Transverse colon (tissue), 4 donors: ENCODE results near the gene RET. TPM values are rescaled to one million over a fixed set of nuclear protein-coding genes. Genes with fewer than 3 reads are reported as not detected.

ENCODE experiments used
- DNase-seq: peaks from one replicate; pipeline ENCODE4 v3.0.0-alpha.2; 2019
- H3K27ac ChIP-seq, 4 donors: fragments of 200-600 bp; sonication (generic); 2 replicates each; pipeline ENCODE4 v1.5.1; 2016 to 2018; ENCODE audit warnings: inconsistent platforms in 4 of 4
- H3K27me3 ChIP-seq: fragments of 200-600 bp; sonication (generic); 2 replicates; pipeline ENCODE4 v1.5.1; 2017; ENCODE audit warnings: inconsistent platforms
- H3K36me3 ChIP-seq, 4 donors: fragments of 200-600 bp; sonication (generic); 2 replicates each; pipeline ENCODE4 v1.5.1; 2017 to 2019; ENCODE audit warnings: inconsistent platforms in 4 of 4
- H3K4me1 ChIP-seq, 4 donors: fragments of 200-600 bp; sonication (generic); 2 replicates each; pipeline ENCODE4 v1.5.1; 2017 to 2020; ENCODE audit warnings: inconsistent platforms in 4 of 4
- H3K4me3 ChIP-seq, 4 donors: fragments of 200-600 bp; sonication (generic); 1 replicate in 1 of 4; 2 replicates in 3 of 4; pipeline versions ENCODE4 v1.5.1 to v1.6.1; 2017 to 2019; ENCODE audit warnings: inconsistent platforms in 4 of 4
- H3K9me3 ChIP-seq, 2 donors: fragments of 200-600 bp; sonication (generic); 2 replicates each; pipeline ENCODE4 v1.5.1; 2017 to 2019; ENCODE audit warnings: inconsistent platforms in 2 of 2
- EP300 ChIP-seq: sonication (generic); formaldehyde crosslinking; IDR thresholded peaks from one replicate; pipeline ENCODE4 v1.6.1; 2017; ENCODE audit warnings: antibody characterized with exemption, low read depth
- POLR2A ChIP-seq: fragments of 450-650 bp; IDR thresholded peaks from one replicate; pipeline ENCODE4 v1.6.1; 2016; ENCODE audit warnings: antibody characterized with exemption, mild to moderate bottlenecking, moderate library complexity
- POLR2AphosphoS5 ChIP-seq, 3 donors: sonication (generic); formaldehyde crosslinking; IDR thresholded peaks; one replicate each; pipeline ENCODE4 v1.6.1; 2016; ENCODE audit warnings: antibody characterized with exemption in 3 of 3
- WGBS, 2 donors: methylation state at CpG; one replicate each; pipeline ENCODE4 v1.1.5; 2018; ENCODE audit warnings: low coverage in 1 of 2; 5-methylcytosine and 5-hydroxymethylcytosine counted together
- in situ Hi-C, 4 donors: fragments of 200-750 bp; cut with MboI; loops; one replicate each; pipeline versions ENCODE4 v1.15.0 to v1.15.1; 2017; ENCODE audit warnings: low sequenced_read_pairs in 3 of 4, low pct_ligation_motif_present in 1 of 4, low pct_unique_long_range_greater_than_20kb in 1 of 4
- intact Hi-C: fragments of 100-400 bp; cut with DNase I; formaldehyde crosslinking; loops from one replicate; pipeline ENCODE4 v1.15.1; 2023; ENCODE audit warnings: low total_unique reads
- total RNA-seq, 4 donors: library from RNA; depleted of rRNA; stranded (reverse); fragments of >200 nt; gene quantifications; one replicate each; pipeline ENCODE4 v1.1.0, GENCODE V29; 2016
- TF ChIP-seq, protein P1 (sequence below), 5 experiments: fragments of 200-600 bp in 3 of 5; fragments of 450-650 bp in 2 of 5; sonication (generic) in 3 of 5; IDR thresholded peaks; 1 replicate in 2 of 5; 2 replicates in 3 of 5; pipeline ENCODE4 v1.5.1; 2016 to 2017; ENCODE audit warnings: antibody characterized with exemption in 5 of 5, inconsistent platforms in 3 of 5, mild to moderate bottlenecking in 2 of 5, moderate library complexity in 1 of 5

RET gene
- total RNA-seq, 4 donors from 2014 or later, result 0.37 to 5.6 (median 1.4) TPM

DNA sequence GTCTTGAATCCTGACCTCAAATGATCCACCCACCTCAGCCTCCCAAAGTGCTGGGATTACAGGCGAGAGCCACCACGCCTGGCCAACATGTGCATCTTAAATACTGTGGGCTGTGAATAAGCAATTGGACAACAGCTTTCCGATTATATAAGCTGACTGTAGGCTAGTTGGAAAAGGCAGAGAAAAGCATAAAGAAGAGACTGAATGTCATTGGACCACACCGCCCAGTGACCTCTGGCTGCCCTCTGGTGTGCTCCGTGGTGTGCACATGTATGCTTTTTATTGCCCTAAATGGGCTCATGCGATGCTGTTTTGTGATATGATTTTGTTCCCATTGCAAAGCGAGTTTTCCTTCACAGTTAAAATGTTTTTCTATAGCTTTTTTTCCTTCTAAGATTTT lies 46.0 kb downstream of the RET start:
- WGBS, 2 donors, result 86 to 93% methylated on average over 5 to 7 of the region's 7 CpGs
- Histone ChIP-seq H3K4me3 (no peak overlapping the region), H3K9me3 (no peaks in the 10 kb centered on the region), H3K4me1 (peaks cover 0 to 3% (median 0%) of the 10 kb centered on the region in 4 donors), H3K36me3 (no peaks in the 10 kb centered on the region), H3K27me3 (no peaks in the 10 kb centered on the region), H3K27ac (no peak overlapping the region)
- intact Hi-C loops (no loop called here), in situ Hi-C loops (loop anchor here in 1 of 4 donors (25.0 kb wide), 1 partner anchor 261 kb away; no protein-coding TSS in a partner anchor)
- TF ChIP-seq, protein P1, sequence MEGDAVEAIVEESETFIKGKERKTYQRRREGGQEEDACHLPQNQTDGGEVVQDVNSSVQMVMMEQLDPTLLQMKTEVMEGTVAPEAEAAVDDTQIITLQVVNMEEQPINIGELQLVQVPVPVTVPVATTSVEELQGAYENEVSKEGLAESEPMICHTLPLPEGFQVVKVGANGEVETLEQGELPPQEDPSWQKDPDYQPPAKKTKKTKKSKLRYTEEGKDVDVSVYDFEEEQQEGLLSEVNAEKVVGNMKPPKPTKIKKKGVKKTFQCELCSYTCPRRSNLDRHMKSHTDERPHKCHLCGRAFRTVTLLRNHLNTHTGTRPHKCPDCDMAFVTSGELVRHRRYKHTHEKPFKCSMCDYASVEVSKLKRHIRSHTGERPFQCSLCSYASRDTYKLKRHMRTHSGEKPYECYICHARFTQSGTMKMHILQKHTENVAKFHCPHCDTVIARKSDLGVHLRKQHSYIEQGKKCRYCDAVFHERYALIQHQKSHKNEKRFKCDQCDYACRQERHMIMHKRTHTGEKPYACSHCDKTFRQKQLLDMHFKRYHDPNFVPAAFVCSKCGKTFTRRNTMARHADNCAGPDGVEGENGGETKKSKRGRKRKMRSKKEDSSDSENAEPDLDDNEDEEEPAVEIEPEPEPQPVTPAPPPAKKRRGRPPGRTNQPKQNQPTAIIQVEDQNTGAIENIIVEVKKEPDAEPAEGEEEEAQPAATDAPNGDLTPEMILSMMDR (IDR thresholded peaks at IDR 0.05), result no peak
- TF ChIP-seq EP300 (no peak), POLR2AphosphoS5 (IDR thresholded peaks at IDR 0.05) (no peak), POLR2A (no peak)
- DNase-seq, result no peak

DNA sequence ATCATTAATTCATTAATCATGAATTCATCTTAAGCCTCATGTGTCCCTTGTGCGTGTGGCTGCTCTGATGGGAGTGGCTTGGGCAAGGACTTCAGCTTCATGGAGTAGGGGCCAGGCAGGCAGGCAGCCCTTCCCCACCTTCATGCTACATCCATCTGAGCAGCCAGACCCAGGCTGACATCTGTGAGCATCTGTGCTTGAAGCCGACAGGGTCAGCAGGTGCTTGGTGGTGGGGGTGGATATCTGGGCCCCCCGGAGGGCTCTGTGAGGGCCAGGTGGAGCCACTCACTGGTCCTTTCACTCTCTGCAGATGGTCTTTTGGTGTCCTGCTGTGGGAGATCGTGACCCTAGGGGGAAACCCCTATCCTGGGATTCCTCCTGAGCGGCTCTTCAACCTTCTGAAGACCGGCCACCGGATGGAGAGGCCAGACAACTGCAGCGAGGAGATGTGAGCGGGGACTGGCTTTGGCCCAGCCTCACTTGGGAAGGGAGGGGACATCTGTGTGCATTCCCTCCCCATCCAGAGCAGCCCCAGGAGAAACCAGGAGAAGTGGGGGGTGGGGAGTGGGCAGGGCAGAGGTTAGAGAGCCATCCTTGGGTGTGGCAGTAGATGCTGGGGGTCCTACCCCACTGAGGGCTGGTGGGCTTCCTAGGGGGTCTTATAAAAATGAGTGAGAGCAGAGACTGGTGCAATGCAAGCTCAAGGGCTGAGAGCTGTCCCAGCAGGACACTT lies 46.7 kb downstream of the RET start:
- no peak overlapping the region for H3K27ac ChIP-seq
- H3K4me1 ChIP-seq, result peaks cover 0 to 4% (median 0%) of the 10 kb centered on the region in 4 donors
- intact Hi-C loops, result no loop called here
- 66 to 83% methylated on average over 4 to 9 of the region's 9 CpGs for WGBS, 2 donors
- no peaks in the 10 kb centered on the region for H3K9me3 ChIP-seq
- H3K4me3 ChIP-seq, result no peak overlapping the region
- peak; percentile 5 for DNase-seq
- TF ChIP-seq, protein P1 (IDR thresholded peaks at IDR 0.05), result no peak
- TF ChIP-seq POLR2A (no peak), EP300 (no peak), POLR2AphosphoS5 (IDR thresholded peaks at IDR 0.05) (no peak)
- in situ Hi-C loops, result loop anchor here in 1 of 4 donors (25.0 kb wide), 1 partner anchor 261 kb away; no protein-coding TSS in a partner anchor
- no peaks in the 10 kb centered on the region for H3K36me3 ChIP-seq
- no peaks in the 10 kb centered on the region for H3K27me3 ChIP-seq

DNA sequence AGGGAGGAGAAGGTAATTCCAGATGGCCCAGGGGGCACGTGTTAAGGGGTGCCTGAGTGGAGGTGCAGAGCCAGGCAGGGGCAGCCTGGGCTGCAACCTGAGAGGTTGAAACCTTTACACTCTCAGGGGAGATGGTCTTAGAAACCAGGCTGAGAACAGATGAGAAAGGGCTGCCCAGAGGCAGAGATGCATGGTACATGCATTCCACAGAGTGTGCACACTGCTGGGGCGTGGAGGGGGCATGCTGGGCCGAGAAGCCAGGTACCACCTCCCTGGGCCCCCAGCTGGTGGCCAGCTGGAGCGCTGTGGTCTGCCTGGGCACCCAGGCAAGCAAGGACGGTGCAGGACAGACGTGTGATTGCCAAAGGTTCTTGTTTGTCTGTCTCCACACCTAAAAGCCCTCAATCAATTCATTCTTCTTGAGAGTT lies 47.2 kb downstream of the RET start:
- no peaks in the 10 kb centered on the region for H3K9me3 ChIP-seq
- no peaks in the 10 kb centered on the region for H3K27me3 ChIP-seq
- no peak for TF ChIP-seq POLR2AphosphoS5 (IDR thresholded peaks at IDR 0.05)
- no peak for TF ChIP-seq EP300
- no peak for TF ChIP-seq POLR2A
- TF ChIP-seq, protein P1 (IDR thresholded peaks at IDR 0.05), result no peak
- no peak overlapping the region for H3K4me3 ChIP-seq
- in situ Hi-C loops, result loop anchor here in 1 of 4 donors (25.0 kb wide), 1 partner anchor 262 kb away; no protein-coding TSS in a partner anchor
- H3K27ac ChIP-seq, result no peak overlapping the region
- WGBS, 2 donors, result 87 to 100% methylated on average over 1 to 6 of the region's 6 CpGs
- H3K4me1 ChIP-seq, result peaks cover 0 to 7% (median 0%) of the 10 kb centered on the region in 4 donors
- intact Hi-C loops, result no loop called here
- DNase-seq, result no peak
- no peaks in the 10 kb centered on the region for H3K36me3 ChIP-seq

DNA sequence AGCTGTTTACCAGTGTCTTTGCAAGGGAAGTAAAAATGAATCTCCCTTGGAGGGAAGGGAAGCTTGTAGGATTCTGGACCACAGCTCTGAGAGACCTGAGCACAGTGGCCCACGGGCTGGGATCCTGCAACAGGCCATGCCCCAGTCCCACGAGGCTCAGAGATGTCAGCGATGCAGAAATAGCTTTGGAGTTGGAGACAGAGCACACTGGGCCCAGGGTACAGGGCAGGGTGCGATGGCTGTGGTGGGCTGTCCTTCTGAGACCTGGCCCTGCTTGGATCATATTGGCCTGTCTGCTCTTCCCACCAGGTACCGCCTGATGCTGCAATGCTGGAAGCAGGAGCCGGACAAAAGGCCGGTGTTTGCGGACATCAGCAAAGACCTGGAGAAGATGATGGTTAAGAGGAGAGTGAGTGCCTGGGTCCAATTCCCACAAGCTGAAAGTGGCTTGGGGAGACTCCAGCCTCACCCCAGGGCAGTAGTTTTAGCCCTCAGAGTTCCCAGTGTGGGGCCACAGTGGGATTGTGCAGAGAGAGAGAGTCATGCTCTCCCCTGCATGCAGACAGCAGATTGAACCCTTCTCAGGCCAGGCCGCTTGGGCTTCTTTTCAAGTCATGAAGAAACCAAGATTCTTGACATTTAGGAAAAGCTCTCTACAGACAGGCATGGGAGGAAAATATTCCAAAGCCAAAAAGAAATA lies 47.9 kb downstream of the RET start:
- peak; percentile 6 for DNase-seq
- 95% methylated on average over 9 of the region's 9 CpGs; no CpG with 5 or more reads in 1 of the 2 donors for WGBS, 2 donors
- no peak for TF ChIP-seq POLR2A
- no peak for TF ChIP-seq EP300
- no peak for TF ChIP-seq POLR2AphosphoS5 (IDR thresholded peaks at IDR 0.05)
- TF ChIP-seq, protein P1 (IDR thresholded peaks at IDR 0.05), result no peak
- Histone ChIP-seq H3K9me3 (no peaks in the 10 kb centered on the region), H3K27ac (no peak overlapping the region), H3K36me3 (no peaks in the 10 kb centered on the region), H3K4me1 (peaks cover 0 to 7% (median 0%) of the 10 kb centered on the region in 4 donors), H3K27me3 (no peaks in the 10 kb centered on the region), H3K4me3 (no peak overlapping the region)
- in situ Hi-C loops (loop anchor here in 1 of 4 donors (25.0 kb wide), 1 partner anchor 262 kb away; no protein-coding TSS in a partner anchor), intact Hi-C loops (no loop called here)
